ENCODE measurements around the gene UBXN11. TPM values are rescaled to one million over a fixed set of nuclear protein-coding genes. Genes with fewer than 3 reads are reported as not detected.

The UBXN11 gene
- total RNA-seq, 1 donor: 5.8 TPM

- Histone ChIP-seq H3K79me2 (ENCODE audit: insufficient read depth, low read length) (no peaks in the 10 kb centered on the region), H2AFZ (ENCODE audit: low read length) (peak overlapping the region; percentile 99)
Observed at GRCh38 chr1:26320896-26321295, 14.5 kb upstream of the UBXN11 start.

GRCh38 chr1:26318338-26319064 is 12.1 kb upstream of the UBXN11 start:
- H3K4me2 ChIP-seq (ENCODE audit: insufficient read depth, low read length): no peak overlapping the region
- H3K27me3 ChIP-seq (ENCODE audit: insufficient read depth, low read length): peaks cover 7% of the 10 kb centered on the region
- no peak overlapping the region for H3K4me3 ChIP-seq (ENCODE audit: insufficient read depth, low read length)
- H3K27ac ChIP-seq (ENCODE audit: low read depth, low read length): no peak overlapping the region
- no peaks in the 10 kb centered on the region for H4K20me1 ChIP-seq (ENCODE audit: insufficient read depth, low read length)
- H2AFZ ChIP-seq (ENCODE audit: low read length): peak overlapping the region; percentile 3
- peaks cover 5% of the 10 kb centered on the region for H3K4me1 ChIP-seq (ENCODE audit: insufficient read depth, low read length)
- H3K79me2 ChIP-seq (ENCODE audit: insufficient read depth, low read length): no peaks in the 10 kb centered on the region
- peak; percentile 52 for DNase-seq (ENCODE audit: insufficient read length, low spot score, missing footprints)
- H3K9me3 ChIP-seq (ENCODE audit: low read depth, low read length): no peaks in the 10 kb centered on the region
- TF ChIP-seq CTCF (IDR thresholded peaks at IDR 0.05; ENCODE audit: extremely low read depth, low read depth, low read length): no peak
- H3K36me3 ChIP-seq (ENCODE audit: insufficient read depth, low read length): no peaks in the 10 kb centered on the region

More at GRCh38 chr1:26320896-26321295, 14.5 kb upstream of the UBXN11 start:
- no peak for DNase-seq (ENCODE audit: insufficient read length, low spot score, missing footprints)
- Histone ChIP-seq H3K36me3 (ENCODE audit: insufficient read depth, low read length) (no peaks in the 10 kb centered on the region), H3K4me1 (ENCODE audit: insufficient read depth, low read length) (peaks cover 5% of the 10 kb centered on the region), H3K4me3 (ENCODE audit: insufficient read depth, low read length) (no peak overlapping the region), H3K4me2 (ENCODE audit: insufficient read depth, low read length) (no peak overlapping the region), H3K27ac (ENCODE audit: low read depth, low read length) (no peak overlapping the region), H3K27me3 (ENCODE audit: insufficient read depth, low read length) (no peaks in the 10 kb centered on the region), H4K20me1 (ENCODE audit: insufficient read depth, low read length) (no peaks in the 10 kb centered on the region), H3K9me3 (ENCODE audit: low read depth, low read length) (no peaks in the 10 kb centered on the region)
- TF ChIP-seq CTCF (IDR thresholded peaks at IDR 0.05; ENCODE audit: extremely low read depth, low read depth, low read length): no peak

- Histone ChIP-seq H4K20me1 (ENCODE audit: insufficient read depth, low read length) (no peaks in the 10 kb centered on the region), H2AFZ (ENCODE audit: low read length) (peak within 1 kb of the TSS; percentile 3), H3K79me2 (ENCODE audit: insufficient read depth, low read length) (no peaks in the 10 kb centered on the region), H3K4me3 (ENCODE audit: insufficient read depth, low read length) (no peak within 1 kb of the TSS), H3K27me3 (ENCODE audit: insufficient read depth, low read length) (peaks cover 10% of the 10 kb centered on the region), H3K27ac (ENCODE audit: low read depth, low read length) (no peak within 1 kb of the TSS), H3K4me1 (ENCODE audit: insufficient read depth, low read length) (peaks cover 5% of the 10 kb centered on the region), H3K9me3 (ENCODE audit: low read depth, low read length) (no peaks in the 10 kb centered on the region), H3K4me2 (ENCODE audit: insufficient read depth, low read length) (no peak within 1 kb of the TSS), H3K36me3 (ENCODE audit: insufficient read depth, low read length) (no peaks in the 10 kb centered on the region)
- no peak for TF ChIP-seq CTCF (IDR thresholded peaks at IDR 0.05; ENCODE audit: extremely low read depth, low read depth, low read length)
- no peak for DNase-seq (ENCODE audit: insufficient read length, low spot score, missing footprints)
Observed at GRCh38 chr1:26317612-26318337, 11.3 kb upstream of the UBXN11 start, which contains the start of gene CD52. Gene CD52 (plus strand): TSS chr1:26317958. CDS start chr1:26318018, 60 bp downstream.

GRCh38 chr1:26317146-26317545 is 10.7 kb upstream of the UBXN11 start:
- no peak overlapping the region for H3K27ac ChIP-seq (ENCODE audit: low read depth, low read length)
- no peaks in the 10 kb centered on the region for H4K20me1 ChIP-seq (ENCODE audit: insufficient read depth, low read length)
- no peak overlapping the region for H3K4me3 ChIP-seq (ENCODE audit: insufficient read depth, low read length)
- H3K36me3 ChIP-seq (ENCODE audit: insufficient read depth, low read length): no peaks in the 10 kb centered on the region
- H3K4me2 ChIP-seq (ENCODE audit: insufficient read depth, low read length): no peak overlapping the region
- no peak for DNase-seq (ENCODE audit: insufficient read length, low spot score, missing footprints)
- H3K79me2 ChIP-seq (ENCODE audit: insufficient read depth, low read length): no peaks in the 10 kb centered on the region
- no peaks in the 10 kb centered on the region for H3K9me3 ChIP-seq (ENCODE audit: low read depth, low read length)
- TF ChIP-seq CTCF (IDR thresholded peaks at IDR 0.05; ENCODE audit: extremely low read depth, low read depth, low read length): no peak
- H3K4me1 ChIP-seq (ENCODE audit: insufficient read depth, low read length): peaks cover 5% of the 10 kb centered on the region
- peaks cover 10% of the 10 kb centered on the region for H3K27me3 ChIP-seq (ENCODE audit: insufficient read depth, low read length)
- H2AFZ ChIP-seq (ENCODE audit: low read length): no peak overlapping the region
